SH-SY5Y (cell line): ENCODE data around the gene AKR1C1.

Experiments used
- GATA2 ChIP-seq: IDR thresholded peaks from 2 replicates; pipeline ENCODE4 v1.6.1; 2011; ENCODE audit warnings: mild to moderate bottlenecking, low read depth, low read length
- GATA3 ChIP-seq: IDR thresholded peaks from 2 replicates; pipeline ENCODE4 v1.6.1; 2011; ENCODE audit warnings: low read depth, mild to moderate bottlenecking, low read length, moderate library complexity

DNA sequence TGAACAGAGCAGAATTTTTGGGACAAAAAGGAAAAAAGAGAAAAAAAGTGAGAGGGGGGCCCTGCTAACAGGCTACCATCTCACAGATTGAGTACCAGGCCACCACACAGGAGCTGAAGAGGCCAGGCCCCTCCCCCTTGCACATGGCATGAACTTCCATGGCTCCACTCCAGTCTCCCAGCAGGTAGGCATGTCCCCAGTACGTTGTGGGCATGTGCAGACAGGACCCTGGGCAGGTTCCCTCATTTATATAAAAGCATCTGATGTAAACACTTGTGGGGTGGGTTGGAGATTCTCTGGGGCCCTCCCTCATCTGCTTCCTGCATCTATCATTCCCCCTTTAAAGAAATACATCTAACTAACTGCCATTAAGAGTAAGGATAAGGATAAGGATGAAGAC, 45.0 kb upstream of the AKR1C1 start:
- TF ChIP-seq GATA2: no peak
- TF ChIP-seq GATA3: no peak
